ENCODE measurements around the gene ZFR.

ZFR gene

GRCh38 chr5:32444431-32445286 lies at the start of gene ZFR:
TSS of gene ZFR (minus strand) at chr5:32444740. CDS start at chr5:32444658, 82 bp downstream.
- Mint-ChIP-seq H3K36me3 (peaks cover 2% of the 10 kb centered on the region), H3K27ac (peak within 1 kb of the TSS; percentile 94), H3K9me3 (ENCODE audit: low read depth) (no peaks in the 10 kb centered on the region), H3K4me1 (ENCODE audit: low read depth) (peaks cover 36% of the 10 kb centered on the region), H3K4me3 (peak within 1 kb of the TSS; percentile 96), H3K27me3 (no peaks in the 10 kb centered on the region)

- no peaks in the 10 kb centered on the region for H3K9me3 Mint-ChIP-seq (ENCODE audit: low read depth)
- H3K27ac Mint-ChIP-seq, result no peak overlapping the region
- H3K4me3 Mint-ChIP-seq, result no peak overlapping the region
- H3K27me3 Mint-ChIP-seq, result no peaks in the 10 kb centered on the region
- no peaks in the 10 kb centered on the region for H3K4me1 Mint-ChIP-seq (ENCODE audit: low read depth)
- H3K36me3 Mint-ChIP-seq, result no peaks in the 10 kb centered on the region
Measured at GRCh38 chr5:32490972-32491557, 46.5 kb upstream of the ZFR start.

GRCh38 chr5:32489791-32490562 lies 45.4 kb upstream of the ZFR start:
- Mint-ChIP-seq H3K4me3 (no peak overlapping the region), H3K27me3 (no peaks in the 10 kb centered on the region), H3K36me3 (no peaks in the 10 kb centered on the region), H3K27ac (no peak overlapping the region), H3K9me3 (ENCODE audit: low read depth) (no peaks in the 10 kb centered on the region), H3K4me1 (ENCODE audit: low read depth) (no peaks in the 10 kb centered on the region)

- Mint-ChIP-seq H3K27me3 (no peaks in the 10 kb centered on the region), H3K9me3 (ENCODE audit: low read depth) (no peaks in the 10 kb centered on the region), H3K27ac (no peak overlapping the region), H3K36me3 (no peaks in the 10 kb centered on the region), H3K4me1 (ENCODE audit: low read depth) (no peaks in the 10 kb centered on the region), H3K4me3 (no peak overlapping the region)
Measured at GRCh38 chr5:32487424-32487823, 42.9 kb upstream of the ZFR start.

- Mint-ChIP-seq H3K9me3 (ENCODE audit: low read depth) (no peaks in the 10 kb centered on the region), H3K4me1 (ENCODE audit: low read depth) (no peaks in the 10 kb centered on the region), H3K4me3 (no peak overlapping the region), H3K27me3 (no peaks in the 10 kb centered on the region), H3K27ac (no peak overlapping the region), H3K36me3 (no peaks in the 10 kb centered on the region)
Measured at GRCh38 chr5:32487008-32487407, 42.5 kb upstream of the ZFR start.

- H3K27me3 Mint-ChIP-seq, result no peaks in the 10 kb centered on the region
- no peaks in the 10 kb centered on the region for H3K36me3 Mint-ChIP-seq
- H3K4me3 Mint-ChIP-seq, result no peak overlapping the region
- H3K4me1 Mint-ChIP-seq (ENCODE audit: low read depth), result no peaks in the 10 kb centered on the region
- no peak overlapping the region for H3K27ac Mint-ChIP-seq
- no peaks in the 10 kb centered on the region for H3K9me3 Mint-ChIP-seq (ENCODE audit: low read depth)
Measured at GRCh38 chr5:32482193-32482592, 37.7 kb upstream of the ZFR start.

- no peaks in the 10 kb centered on the region for H3K27me3 Mint-ChIP-seq
- no peak overlapping the region for H3K27ac Mint-ChIP-seq
- no peaks in the 10 kb centered on the region for H3K4me1 Mint-ChIP-seq (ENCODE audit: low read depth)
- no peaks in the 10 kb centered on the region for H3K9me3 Mint-ChIP-seq (ENCODE audit: low read depth)
- H3K36me3 Mint-ChIP-seq, result no peaks in the 10 kb centered on the region
- no peak overlapping the region for H3K4me3 Mint-ChIP-seq
Measured at GRCh38 chr5:32479096-32479495, 34.6 kb upstream of the ZFR start.

GRCh38 chr5:32476891-32477290 lies 32.4 kb upstream of the ZFR start:
- no peak overlapping the region for H3K27ac Mint-ChIP-seq
- H3K4me3 Mint-ChIP-seq, result no peak overlapping the region
- H3K4me1 Mint-ChIP-seq (ENCODE audit: low read depth), result no peaks in the 10 kb centered on the region
- H3K27me3 Mint-ChIP-seq, result no peaks in the 10 kb centered on the region
- H3K9me3 Mint-ChIP-seq (ENCODE audit: low read depth), result no peaks in the 10 kb centered on the region
- peaks cover 2% of the 10 kb centered on the region for H3K36me3 Mint-ChIP-seq

- no peaks in the 10 kb centered on the region for H3K27me3 Mint-ChIP-seq
- peaks cover 2% of the 10 kb centered on the region for H3K36me3 Mint-ChIP-seq
- no peaks in the 10 kb centered on the region for H3K9me3 Mint-ChIP-seq (ENCODE audit: low read depth)
- no peak overlapping the region for H3K27ac Mint-ChIP-seq
- no peaks in the 10 kb centered on the region for H3K4me1 Mint-ChIP-seq (ENCODE audit: low read depth)
- no peak overlapping the region for H3K4me3 Mint-ChIP-seq
Measured at GRCh38 chr5:32475334-32476097, 31.0 kb upstream of the ZFR start.

- Mint-ChIP-seq H3K27me3 (no peaks in the 10 kb centered on the region), H3K4me1 (ENCODE audit: low read depth) (no peaks in the 10 kb centered on the region), H3K9me3 (ENCODE audit: low read depth) (no peaks in the 10 kb centered on the region), H3K4me3 (no peak overlapping the region), H3K36me3 (peaks cover 2% of the 10 kb centered on the region), H3K27ac (no peak overlapping the region)
Measured at GRCh38 chr5:32474209-32474854, 29.8 kb upstream of the ZFR start.

GRCh38 chr5:32473072-32473471 lies 28.5 kb upstream of the ZFR start:
- Mint-ChIP-seq H3K9me3 (ENCODE audit: low read depth) (no peaks in the 10 kb centered on the region), H3K27me3 (no peaks in the 10 kb centered on the region), H3K36me3 (peaks cover 2% of the 10 kb centered on the region), H3K4me1 (ENCODE audit: low read depth) (no peaks in the 10 kb centered on the region), H3K27ac (no peak overlapping the region), H3K4me3 (no peak overlapping the region)

GRCh38 chr5:32471784-32472183 lies 27.2 kb upstream of the ZFR start:
- Mint-ChIP-seq H3K36me3 (peaks cover 2% of the 10 kb centered on the region), H3K9me3 (ENCODE audit: low read depth) (no peaks in the 10 kb centered on the region), H3K4me3 (no peak overlapping the region), H3K27me3 (no peaks in the 10 kb centered on the region), H3K27ac (no peak overlapping the region), H3K4me1 (ENCODE audit: low read depth) (no peaks in the 10 kb centered on the region)

- Mint-ChIP-seq H3K4me3 (no peak overlapping the region), H3K9me3 (ENCODE audit: low read depth) (no peaks in the 10 kb centered on the region), H3K27me3 (no peaks in the 10 kb centered on the region), H3K4me1 (ENCODE audit: low read depth) (peaks cover 12% of the 10 kb centered on the region), H3K36me3 (no peaks in the 10 kb centered on the region), H3K27ac (no peak overlapping the region)
Measured at GRCh38 chr5:32465076-32465475, 20.5 kb upstream of the ZFR start.

GRCh38 chr5:32462618-32463017 lies 18.1 kb upstream of the ZFR start:
- H3K4me3 Mint-ChIP-seq, result no peak overlapping the region
- peak overlapping the region; percentile 85 for H3K27ac Mint-ChIP-seq
- no peaks in the 10 kb centered on the region for H3K36me3 Mint-ChIP-seq
- peaks cover 12% of the 10 kb centered on the region for H3K4me1 Mint-ChIP-seq (ENCODE audit: low read depth)
- H3K27me3 Mint-ChIP-seq, result no peaks in the 10 kb centered on the region
- H3K9me3 Mint-ChIP-seq (ENCODE audit: low read depth), result no peaks in the 10 kb centered on the region
